Stimulated activated naive CD8-positive, alpha-beta T cell treated with anti-CD3 and anti-CD28 coated beads, Interleukin-15, Interleukin-2, amounts not matched to agents 100 U/mL and 50 U/mL, for 24 hours (primary cell): Measurements from ENCODE around the gene TLNRD1.

Experiments used
- ATAC-seq: fragments of 150-1000 bp; cut with Tn5 transposase; one replicate; pipeline ENCODE4 v1.10.0; 2021
- DNase-seq: peaks from one replicate; pipeline ENCODE4 v3.0.0; 2021

Gene TLNRD1

GRCh38 chr15:80978685-80979329 is 21.9 kb upstream of the TLNRD1 start:
- no peak for ATAC-seq
- no peak for DNase-seq

- no peak for DNase-seq
- no peak for ATAC-seq
These were observed 21.1 kb upstream of the TLNRD1 start for GRCh38 chr15:80979538-80980200.

- ATAC-seq (no peak), DNase-seq (no peak)
These were observed 18.5 kb upstream of the TLNRD1 start for GRCh38 chr15:80982205-80982604.

GRCh38 chr15:80982839-80983238 is 17.9 kb upstream of the TLNRD1 start:
- DNase-seq = no peak
- no peak for ATAC-seq

GRCh38 chr15:80984856-80985255 is 15.9 kb upstream of the TLNRD1 start:
- no peak for DNase-seq
- ATAC-seq = no peak

GRCh38 chr15:80985981-80986380 is 14.7 kb upstream of the TLNRD1 start:
- no peak for ATAC-seq

GRCh38 chr15:80986487-80986886 is 14.2 kb upstream of the TLNRD1 start:
- DNase-seq (no peak), ATAC-seq (no peak)

More at GRCh38 chr15:80985981-80986380, 14.7 kb upstream of the TLNRD1 start:
- no peak for DNase-seq

GRCh38 chr15:80988148-80988796 is 12.5 kb upstream of the TLNRD1 start:
- no peak for DNase-seq
- ATAC-seq = no peak

- ATAC-seq = peak; percentile 2
- no peak for DNase-seq
These were observed 11.6 kb upstream of the TLNRD1 start for GRCh38 chr15:80989081-80989517.

- DNase-seq (peak; percentile 99), ATAC-seq (peak; percentile 98)
These were observed 10.9 kb upstream of the TLNRD1 start, which contains the start of gene MESD for GRCh38 chr15:80989518-80990478. TSS of gene MESD (minus strand) at chr15:80989819. CDS start at chr15:80989791, 28 bp downstream.

- ATAC-seq = no peak
These were observed 9.8 kb upstream of the TLNRD1 start for GRCh38 chr15:80990955-80991354.

GRCh38 chr15:80991421-80991820 is 9.3 kb upstream of the TLNRD1 start:
- DNase-seq = peak; percentile 22
- ATAC-seq = no peak

More at GRCh38 chr15:80990955-80991354, 9.8 kb upstream of the TLNRD1 start:
- no peak for DNase-seq

GRCh38 chr15:80992006-80992405 is 8.7 kb upstream of the TLNRD1 start:
- ATAC-seq = no peak
- no peak for DNase-seq

- ATAC-seq = no peak
- no peak for DNase-seq
These were observed 8.3 kb upstream of the TLNRD1 start for GRCh38 chr15:80992441-80992840.

- no peak for ATAC-seq
- no peak for DNase-seq
These were observed 4.5 kb upstream of the TLNRD1 start for GRCh38 chr15:80996247-80996646.

GRCh38 chr15:80997692-80998091 is 3.0 kb upstream of the TLNRD1 start:
- ATAC-seq (no peak), DNase-seq (no peak)

- DNase-seq (no peak), ATAC-seq (no peak)
These were observed 2.5 kb upstream of the TLNRD1 start for GRCh38 chr15:80998251-80998650.

GRCh38 chr15:80999623-81000036 is 1.1 kb upstream of the TLNRD1 start:
- ATAC-seq (no peak), DNase-seq (peak; percentile 71)

GRCh38 chr15:81000144-81000623 is 539 bp upstream of the TLNRD1 start:
- no peak for ATAC-seq
- DNase-seq = no peak

GRCh38 chr15:81001152-81002008 is 657 bp downstream of the TLNRD1 start:
- DNase-seq = peak; percentile 60
- ATAC-seq = peak; percentile 48

GRCh38 chr15:81002009-81002330 is 1.2 kb downstream of the TLNRD1 start:
- ATAC-seq (peak; percentile 6), DNase-seq (no peak)
